ENCODE data around the gene COL21A1.
"Not testable (repeated sequence)": the region's sequence is repeated elsewhere in the genome, so short reads cannot be mapped to it uniquely, and the experiment has no call there.

The COL21A1 gene

DNA sequence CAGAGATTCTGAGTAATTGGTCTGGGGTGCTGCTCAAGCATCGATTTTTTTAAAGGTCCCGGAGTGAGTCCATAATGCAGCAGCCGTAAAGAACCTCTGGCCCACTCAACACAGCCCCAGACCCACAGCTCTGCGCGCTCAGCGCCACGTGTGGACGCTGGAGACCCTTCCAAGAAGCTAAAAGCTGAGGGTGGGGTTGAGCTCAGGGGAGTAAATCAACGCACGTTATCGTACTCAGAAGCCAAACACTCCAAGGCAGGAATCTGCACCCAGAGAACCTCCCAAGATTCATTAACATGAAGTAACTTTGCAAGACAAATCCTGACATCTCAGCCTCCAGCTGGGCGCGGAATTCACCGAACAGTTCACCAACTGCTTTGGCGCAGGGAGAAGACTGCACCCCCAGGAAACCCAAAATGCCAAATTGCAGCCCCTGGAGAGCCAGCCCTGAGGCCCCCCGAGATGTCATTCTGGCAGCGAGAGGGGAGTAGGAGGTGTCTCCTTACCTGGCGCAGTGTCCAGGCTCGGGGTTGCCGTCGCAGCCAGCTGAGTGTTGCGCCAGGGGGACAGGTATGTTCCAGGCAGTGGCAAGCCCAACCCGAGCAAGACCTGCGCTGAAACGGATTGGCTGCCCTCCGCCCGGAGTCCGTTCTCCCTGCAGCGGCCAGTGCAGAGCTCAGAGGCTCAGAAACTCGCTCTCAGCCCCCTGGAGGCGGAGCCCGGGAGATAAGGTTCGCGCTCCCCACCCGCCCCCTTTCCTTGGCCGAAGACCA, at the start of gene COL21A1:
TSS of gene COL21A1 (minus strand) at position 700 of the 773 bp plus-strand sequence. CDS start 64,962 bp downstream, outside the sequence.
- no peak for DNase-seq

GRCh38 chr6:56293781-56294180, 46.4 kb upstream of the COL21A1 start:
- DNase-seq, result no peak

DNA sequence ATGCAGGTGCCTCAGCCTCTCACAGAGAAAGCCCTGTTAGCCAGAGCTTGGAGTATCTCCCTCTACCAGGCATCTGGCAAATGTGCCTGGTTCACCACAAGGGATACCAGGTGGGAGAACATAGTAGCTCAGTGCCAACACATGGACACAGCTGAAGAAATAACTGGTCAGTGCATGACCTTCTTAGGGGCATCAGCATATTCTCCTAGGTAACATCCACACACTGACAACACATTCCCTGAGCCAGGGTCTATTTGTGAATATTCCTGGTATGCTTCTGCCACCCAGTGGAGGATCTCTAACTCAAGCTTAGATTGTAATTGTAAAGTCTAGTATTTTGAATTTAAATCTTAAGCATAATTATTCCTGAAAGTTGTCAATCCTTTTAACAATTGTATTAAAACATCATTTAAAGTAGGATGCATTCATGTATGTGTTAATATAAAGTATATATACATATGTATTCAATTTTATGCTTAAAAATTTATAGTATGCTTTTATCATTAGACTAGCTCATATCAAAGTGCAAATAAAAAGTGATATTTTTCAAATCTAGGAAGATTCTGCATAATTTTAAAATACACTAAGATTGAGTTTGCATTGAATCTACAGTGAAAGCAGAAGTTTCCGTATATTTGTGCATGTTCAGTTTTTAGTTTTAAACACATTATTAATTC, 45.3 kb upstream of the COL21A1 start:
- no peak for DNase-seq

DNA sequence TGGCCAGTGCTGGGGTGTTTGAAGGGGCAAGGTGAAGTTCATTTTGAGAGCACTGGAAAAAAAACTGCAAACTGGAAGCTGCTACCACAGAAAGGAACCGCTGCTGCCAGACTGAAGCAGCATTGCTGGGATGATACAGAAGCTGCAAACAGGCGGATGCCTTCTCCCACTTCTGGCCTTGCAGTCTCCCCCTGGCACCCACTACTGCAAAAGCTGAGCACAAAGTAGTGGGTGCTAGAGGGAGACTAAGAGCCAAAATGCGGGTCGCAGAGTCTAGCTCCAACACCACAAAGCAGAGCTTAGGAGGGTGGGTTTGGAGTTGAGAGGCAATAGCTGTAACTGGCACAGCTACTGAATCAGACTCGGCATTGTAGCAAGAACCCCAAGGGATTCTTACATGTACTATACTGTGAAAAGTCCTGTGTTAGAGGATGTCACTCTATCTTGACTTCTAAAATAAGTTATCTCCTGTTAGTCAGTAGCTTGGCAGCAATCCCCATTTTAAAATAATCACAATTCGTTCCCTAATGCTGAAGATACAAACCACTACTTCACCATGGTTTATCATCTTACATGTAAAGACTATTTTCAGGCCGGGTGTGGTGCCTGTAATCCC, 44.0 kb upstream of the COL21A1 start:
- DNase-seq, result no peak

DNA sequence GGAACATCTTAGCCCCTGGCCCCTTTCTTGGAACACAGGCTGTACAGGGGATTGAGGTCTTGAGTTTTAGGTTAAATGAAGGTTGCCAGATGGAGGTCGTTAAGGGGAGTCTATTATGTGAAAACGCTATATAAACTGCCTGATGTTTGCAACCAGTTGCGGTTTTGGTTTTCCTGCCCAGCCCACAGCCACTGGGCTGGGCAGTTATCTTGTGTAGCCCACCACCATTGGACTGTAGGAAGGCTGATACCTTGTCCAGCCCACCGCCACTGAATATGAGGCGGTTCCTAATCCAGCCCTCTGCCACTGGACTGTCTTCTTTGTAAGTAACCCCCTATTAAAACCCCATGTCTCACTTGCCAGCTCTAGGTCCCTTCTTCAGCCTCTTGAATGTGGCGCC, 42.3 kb upstream of the COL21A1 start:
- no peak for DNase-seq

DNA sequence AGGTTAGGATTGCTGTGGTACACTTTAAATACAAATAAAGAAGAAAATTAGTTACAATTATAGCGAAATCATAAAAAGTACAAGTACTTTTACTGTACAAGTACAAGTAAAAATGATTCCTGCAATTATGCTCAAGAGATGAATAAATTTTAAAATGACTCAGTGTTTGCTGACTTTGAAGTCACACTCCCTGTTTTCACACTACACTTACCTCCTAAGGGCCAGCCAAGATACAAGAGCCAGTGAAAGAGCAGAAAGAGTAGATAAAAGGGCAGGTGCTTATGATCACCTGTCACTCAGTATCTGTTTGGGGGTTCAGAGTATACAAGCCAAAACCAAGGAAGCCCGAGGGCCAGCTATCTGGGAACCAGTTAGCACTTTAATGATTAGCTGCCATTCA, 41.0 kb upstream of the COL21A1 start:
- DNase-seq, result no peak

GRCh38 chr6:56282391-56282790, 35.0 kb upstream of the COL21A1 start:
- DNase-seq, result no peak

DNA sequence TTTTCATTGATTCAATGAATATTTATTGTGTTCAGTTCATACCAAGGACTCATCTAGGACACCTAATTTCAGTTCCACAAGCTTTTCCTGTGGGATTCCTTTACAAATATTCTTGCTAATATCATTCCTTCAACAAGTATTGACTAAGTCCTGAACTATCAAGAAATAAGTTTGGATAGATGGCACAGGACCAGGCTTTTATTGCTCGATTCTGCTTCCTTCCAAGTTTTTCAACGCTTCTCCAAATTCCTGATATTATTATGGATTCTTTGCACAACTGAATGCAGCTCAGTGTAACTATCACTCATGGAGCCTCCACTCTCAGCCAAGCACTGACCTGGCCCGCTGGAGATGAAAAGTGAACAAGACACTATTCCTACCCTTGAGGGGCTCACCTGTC, 32.7 kb upstream of the COL21A1 start:
- DNase-seq, result no peak

GRCh38 chr6:56279331-56280080, 32.1 kb upstream of the COL21A1 start:
- no peak for DNase-seq

GRCh38 chr6:56278171-56278591, 30.8 kb upstream of the COL21A1 start:
- DNase-seq, result no peak

DNA sequence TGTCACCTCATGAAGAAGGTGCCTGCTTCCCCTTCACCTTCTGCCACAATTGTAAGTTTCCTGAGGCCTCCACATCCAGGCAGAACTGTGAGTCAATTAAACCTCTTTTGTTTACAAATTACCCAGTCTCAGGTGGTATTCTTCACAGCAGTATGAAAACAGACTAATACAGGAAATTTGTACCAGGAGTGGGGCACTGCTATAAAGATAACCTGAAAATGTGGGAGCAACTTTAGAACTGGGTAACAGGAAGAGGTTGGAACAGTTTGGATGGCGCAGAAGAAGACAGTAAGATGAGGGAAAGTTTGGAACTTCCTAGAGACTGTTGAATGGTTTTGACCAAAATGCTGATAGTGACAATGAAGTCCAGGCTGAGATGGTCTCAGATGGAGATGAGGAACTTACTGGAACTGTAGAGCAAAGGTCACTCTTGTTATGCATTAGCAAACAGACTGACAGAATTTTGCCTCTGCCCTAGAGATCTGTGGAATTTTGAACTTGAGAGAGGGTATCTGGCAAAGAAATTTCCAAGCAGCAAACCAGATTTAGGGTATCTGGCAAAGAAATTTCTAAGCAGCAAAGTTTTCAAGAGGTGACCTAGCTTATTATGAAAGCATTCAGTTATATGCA, 23.5 kb upstream of the COL21A1 start:
- DNase-seq, result no peak

DNA sequence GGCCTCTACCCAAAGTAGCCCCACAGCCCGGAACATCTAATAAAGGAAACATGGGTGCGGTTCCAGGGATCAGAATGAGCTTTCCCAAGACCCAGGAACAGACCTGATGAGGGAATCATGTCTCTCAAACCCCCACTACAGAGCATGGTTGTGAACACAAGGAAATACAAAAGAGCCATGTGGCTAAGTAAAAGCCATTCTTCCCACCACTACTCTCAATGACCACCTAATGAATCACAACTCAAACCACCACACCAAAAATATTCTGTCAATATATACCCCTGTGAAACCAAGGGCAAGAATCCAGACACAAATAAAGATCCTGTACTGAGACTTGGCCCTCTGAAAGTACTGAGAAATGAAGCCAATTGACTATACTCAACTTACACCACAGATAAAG, 20.9 kb upstream of the COL21A1 start:
- no peak for DNase-seq

DNA sequence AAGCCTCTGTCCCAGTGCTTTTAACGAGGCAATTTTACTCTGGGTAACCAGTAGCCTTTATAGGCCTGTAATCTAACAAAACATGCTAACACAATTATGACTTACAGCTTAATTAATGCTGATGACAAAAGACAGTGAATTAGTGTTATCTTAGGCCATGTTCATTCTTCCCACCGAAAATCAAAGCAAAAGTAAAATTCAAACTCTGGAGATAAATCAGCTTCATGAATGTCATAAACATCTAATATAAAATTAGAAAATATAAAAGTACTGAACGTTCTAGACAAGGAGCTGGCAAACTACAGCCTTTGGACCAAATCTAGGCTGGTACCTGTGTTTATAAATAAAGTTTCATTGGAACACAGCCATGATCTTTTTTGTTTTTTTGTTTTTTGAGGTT, 18.6 kb upstream of the COL21A1 start:
- no peak for DNase-seq

DNA sequence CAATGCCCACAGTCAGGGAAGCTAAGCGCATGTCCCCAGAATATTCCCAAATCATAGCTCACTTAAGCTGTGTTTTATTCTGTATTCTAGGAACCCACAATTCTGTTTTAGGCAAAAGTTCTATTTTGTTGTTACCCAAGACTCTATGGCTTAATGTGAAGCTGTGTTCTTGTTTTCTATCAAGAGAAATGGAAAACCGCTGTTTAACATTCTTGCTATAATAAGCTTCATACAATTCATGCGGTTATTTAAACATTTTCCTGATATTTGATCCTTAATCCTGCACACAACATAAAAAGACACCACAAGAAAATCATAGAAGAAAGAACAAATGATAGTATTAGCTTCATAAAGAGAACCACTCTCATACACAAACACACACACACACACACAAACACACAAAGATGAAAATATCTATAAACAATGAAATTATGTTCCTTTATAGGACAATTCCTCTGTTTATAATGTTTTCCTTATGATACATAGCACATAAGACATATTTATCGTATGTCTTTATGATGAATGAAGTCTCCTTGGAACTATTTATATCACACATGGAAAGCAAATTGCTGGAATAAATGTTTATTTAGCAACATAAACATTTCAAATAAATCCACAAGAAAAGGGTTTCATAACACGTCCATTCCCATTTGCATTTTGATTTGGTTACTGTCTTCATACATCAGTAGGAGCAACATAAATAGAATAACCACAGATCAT, 16.4 kb upstream of the COL21A1 start:
- no peak for DNase-seq

DNA sequence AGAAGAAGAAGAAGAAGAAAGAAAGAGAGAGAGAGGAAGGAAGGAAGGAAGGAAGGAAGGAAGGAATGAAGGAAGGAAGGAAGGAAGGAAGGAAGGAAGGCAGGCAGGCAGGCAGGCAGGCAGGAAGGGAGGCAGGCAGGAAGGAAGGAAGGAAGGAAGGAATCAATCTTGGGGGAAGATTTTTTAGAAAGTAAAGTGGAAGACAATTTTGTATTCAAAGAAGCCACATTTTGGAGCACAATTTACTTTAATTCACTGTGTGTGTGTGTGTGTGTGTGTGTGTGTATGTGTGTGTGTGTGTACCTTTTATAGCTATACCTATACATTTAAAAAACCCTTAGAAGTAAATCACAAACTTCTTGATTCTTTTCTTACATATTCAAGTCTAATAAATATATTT, 13.2 kb upstream of the COL21A1 start:
- not testable (repeated sequence) for DNase-seq

GRCh38 chr6:56259234-56260077, 12.1 kb upstream of the COL21A1 start:
- no peak for DNase-seq

DNA sequence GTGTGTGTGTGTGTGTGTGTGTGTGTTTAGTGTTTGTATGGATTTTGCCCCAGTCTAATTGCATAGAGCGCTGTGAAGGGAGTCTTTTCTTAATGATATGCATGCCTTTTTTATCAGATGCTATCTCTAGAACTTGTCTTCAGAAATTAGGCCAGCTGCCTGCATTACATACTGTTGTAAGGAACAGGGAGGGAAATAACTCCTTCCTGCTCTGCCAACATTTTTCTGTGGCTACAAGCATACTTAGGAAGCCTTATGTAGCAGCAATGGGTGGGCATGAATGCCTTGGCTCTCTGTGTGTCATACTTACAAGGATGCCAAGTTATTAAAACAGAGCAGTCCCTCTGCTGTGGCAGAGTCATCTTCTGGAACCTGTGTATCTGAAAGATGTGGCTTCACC, 8.0 kb upstream of the COL21A1 start:
- DNase-seq, result no peak

- no peak for DNase-seq
These were observed 2.9 kb upstream of the COL21A1 start for GRCh38 chr6:56250266-56250665.

- DNase-seq, result no peak
These were observed 308 bp upstream of the COL21A1 start for GRCh38 chr6:56247654-56248122.

- no peak for DNase-seq
These were observed 869 bp downstream of the COL21A1 start for GRCh38 chr6:56246541-56246880.

DNA sequence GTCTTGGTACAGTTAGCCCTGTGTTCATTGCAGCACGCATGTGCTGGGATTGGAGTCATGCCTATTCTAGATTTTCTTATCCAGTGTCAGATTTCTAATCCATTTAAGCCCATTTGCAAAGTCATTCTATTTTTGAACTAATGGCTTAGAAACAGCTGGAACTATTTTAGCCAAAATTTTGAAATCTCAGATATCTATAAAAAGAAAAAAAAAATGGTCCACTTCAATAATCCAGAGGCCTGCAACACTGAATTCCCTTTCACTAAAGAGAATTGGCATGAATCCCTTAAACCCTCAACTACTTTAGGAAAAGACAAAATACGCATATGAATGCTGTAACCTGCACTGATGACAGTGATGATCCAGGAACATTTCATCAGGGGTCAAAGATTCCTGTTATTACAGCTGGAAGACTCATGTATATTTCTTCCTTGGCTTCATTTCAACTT, 1.5 kb downstream of the COL21A1 start:
- DNase-seq, result no peak
